HEK293 (cell line): Measurements from ENCODE around the gene PCDH1.

Source experiments
- KLF1 ChIP-seq: fragments of 450-650 bp; formaldehyde crosslinking; IDR thresholded peaks from 2 replicates; pipeline ENCODE4 v1.5.1; 2016; ENCODE audit warnings: missing biosample characterization, missing genetic modification characterization
- REST ChIP-seq: fragments of 450-650 bp; formaldehyde crosslinking; IDR thresholded peaks from 2 replicates; pipeline ENCODE4 v1.5.1; 2016; ENCODE audit warnings: missing biosample characterization, missing genetic modification characterization
- SALL2 ChIP-seq: fragments of 450-650 bp; formaldehyde crosslinking; IDR thresholded peaks from 2 replicates; pipeline ENCODE4 v1.5.0; 2017; ENCODE audit warnings: missing biosample characterization, mild to moderate bottlenecking, missing genetic modification characterization, borderline replicate concordance
- SETDB1 ChIP-seq: IDR thresholded peaks from one replicate; pipeline ENCODE4 v1.6.1; 2017; ENCODE audit warnings: mild to moderate bottlenecking, low read length, moderate library complexity, mixed read lengths; ENCODE audit not compliant: insufficient read length
- SP7 ChIP-seq: fragments of 450-650 bp; formaldehyde crosslinking; IDR thresholded peaks from 2 replicates; pipeline ENCODE4 v1.5.1; 2016; ENCODE audit warnings: missing biosample characterization, missing genetic modification characterization
- TSHZ1 ChIP-seq: fragments of 450-650 bp; formaldehyde crosslinking; IDR thresholded peaks from 2 replicates; pipeline ENCODE4 v1.5.1; 2016; ENCODE audit warnings: missing biosample characterization, missing genetic modification characterization, borderline replicate concordance
- ZNF10 ChIP-seq: fragments of 450-650 bp; formaldehyde crosslinking; IDR thresholded peaks from 2 replicates; pipeline ENCODE4 v1.5.1; 2017; ENCODE audit warnings: missing biosample characterization, missing genetic modification characterization
- ZNF132 ChIP-seq: fragments of 450-650 bp; formaldehyde crosslinking; IDR thresholded peaks from 2 replicates; pipeline ENCODE4 v1.5.1; 2017; ENCODE audit warnings: missing biosample characterization, missing genetic modification characterization, borderline replicate concordance
- ZNF138 ChIP-seq: fragments of 450-650 bp; formaldehyde crosslinking; IDR thresholded peaks from 2 replicates; pipeline ENCODE4 v1.5.1; 2016; ENCODE audit warnings: missing biosample characterization, missing genetic modification characterization, borderline replicate concordance
- ZNF2 ChIP-seq: fragments of 450-650 bp; formaldehyde crosslinking; IDR thresholded peaks from 2 replicates; pipeline ENCODE4 v1.5.1; 2016; ENCODE audit warnings: missing biosample characterization, missing genetic modification characterization
- ZNF214 ChIP-seq: fragments of 450-650 bp; formaldehyde crosslinking; IDR thresholded peaks from 2 replicates; pipeline ENCODE4 v1.5.1; 2017; ENCODE audit warnings: missing biosample characterization, mild to moderate bottlenecking, missing genetic modification characterization, borderline replicate concordance
- ZNF280D ChIP-seq: fragments of 450-650 bp; formaldehyde crosslinking; IDR thresholded peaks from 2 replicates; pipeline ENCODE4 v1.5.1; 2016; ENCODE audit warnings: missing biosample characterization, missing genetic modification characterization
- ZNF501 ChIP-seq: fragments of 450-650 bp; formaldehyde crosslinking; IDR thresholded peaks from 2 replicates; pipeline ENCODE4 v1.5.1; 2016; ENCODE audit warnings: missing biosample characterization, missing genetic modification characterization
- ZNF530 ChIP-seq: fragments of 450-650 bp; formaldehyde crosslinking; IDR thresholded peaks from 2 replicates; pipeline ENCODE4 v1.5.1; 2016; ENCODE audit warnings: low read depth, missing biosample characterization, missing genetic modification characterization
- ZNF558 ChIP-seq: fragments of 450-650 bp; formaldehyde crosslinking; IDR thresholded peaks from 2 replicates; pipeline ENCODE4 v1.5.1; 2016; ENCODE audit warnings: missing biosample characterization, missing genetic modification characterization
- ZNF585B ChIP-seq: fragments of 450-650 bp; formaldehyde crosslinking; IDR thresholded peaks from 2 replicates; pipeline ENCODE4 v1.5.1; 2016; ENCODE audit warnings: missing biosample characterization, missing genetic modification characterization
- ZNF610 ChIP-seq: fragments of 450-650 bp; formaldehyde crosslinking; IDR thresholded peaks from 2 replicates; pipeline ENCODE4 v1.5.1; 2016; ENCODE audit warnings: missing biosample characterization, missing genetic modification characterization, borderline replicate concordance
- ZNF670 ChIP-seq: fragments of 450-650 bp; formaldehyde crosslinking; IDR thresholded peaks from 2 replicates; pipeline ENCODE4 v1.5.1; 2016; ENCODE audit warnings: missing biosample characterization, missing genetic modification characterization, low read depth
- ZNF701 ChIP-seq: fragments of 450-650 bp; formaldehyde crosslinking; IDR thresholded peaks from 2 replicates; pipeline ENCODE4 v1.5.1; 2016; ENCODE audit warnings: missing biosample characterization, missing genetic modification characterization
- TF ChIP-seq, protein P1 (sequence below): fragments of 450-650 bp; formaldehyde crosslinking; IDR thresholded peaks from 2 replicates; pipeline ENCODE4 v1.5.1; 2017; ENCODE audit warnings: missing biosample characterization, missing genetic modification characterization
- TF ChIP-seq, protein P2 (sequence below): fragments of 450-650 bp; formaldehyde crosslinking; IDR thresholded peaks from 2 replicates; pipeline ENCODE4 v1.5.1; 2016; ENCODE audit warnings: missing biosample characterization, missing genetic modification characterization
- TF ChIP-seq, protein P3 (sequence below): IDR thresholded peaks from 2 replicates; pipeline ENCODE4 v1.6.1; 2011; ENCODE audit warnings: mild to moderate bottlenecking, low read depth, low read length, borderline replicate concordance

Gene PCDH1

DNA sequence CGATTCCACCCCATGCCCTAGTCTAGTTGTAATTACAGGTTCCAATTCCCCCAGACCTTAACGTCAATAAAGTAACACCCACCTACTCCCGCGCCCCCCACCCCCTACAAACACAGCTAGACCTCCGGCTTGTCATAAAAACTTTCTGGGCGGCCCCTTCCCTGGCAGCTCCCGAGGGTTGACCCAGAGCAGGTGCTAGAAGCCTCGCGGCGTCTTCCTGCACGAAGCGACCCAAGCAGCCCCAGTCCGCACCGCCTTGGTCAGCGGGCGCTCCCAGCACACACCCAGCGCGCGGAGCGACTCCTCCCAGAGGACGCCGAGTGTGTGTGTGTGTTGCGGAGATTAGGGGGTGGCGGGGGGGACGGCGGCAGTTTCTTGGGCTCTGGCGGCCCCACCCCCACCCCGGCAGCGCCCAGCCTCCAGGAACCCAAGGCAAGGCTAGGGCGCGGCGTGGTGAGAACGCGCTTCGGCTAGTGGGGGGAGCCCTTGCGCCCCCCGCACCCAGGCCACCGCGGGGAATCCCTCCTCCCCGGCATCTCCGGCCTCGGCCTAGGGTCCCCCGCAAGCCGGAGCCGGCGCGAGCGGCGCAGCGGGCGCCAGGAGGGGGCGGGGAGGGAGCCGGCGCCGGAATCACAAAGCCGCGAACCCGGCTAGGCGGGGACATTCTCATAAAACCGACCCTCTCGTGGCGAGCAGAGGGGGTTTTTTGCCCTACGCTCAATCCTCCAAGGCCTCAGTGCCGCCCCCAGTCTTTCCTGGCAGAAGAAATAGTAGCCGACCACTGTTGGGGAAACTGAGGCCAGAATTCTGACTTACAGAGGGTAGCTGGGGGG lies 2.2 kb downstream of the PCDH1 start (continued):
- TF ChIP-seq, protein P1, sequence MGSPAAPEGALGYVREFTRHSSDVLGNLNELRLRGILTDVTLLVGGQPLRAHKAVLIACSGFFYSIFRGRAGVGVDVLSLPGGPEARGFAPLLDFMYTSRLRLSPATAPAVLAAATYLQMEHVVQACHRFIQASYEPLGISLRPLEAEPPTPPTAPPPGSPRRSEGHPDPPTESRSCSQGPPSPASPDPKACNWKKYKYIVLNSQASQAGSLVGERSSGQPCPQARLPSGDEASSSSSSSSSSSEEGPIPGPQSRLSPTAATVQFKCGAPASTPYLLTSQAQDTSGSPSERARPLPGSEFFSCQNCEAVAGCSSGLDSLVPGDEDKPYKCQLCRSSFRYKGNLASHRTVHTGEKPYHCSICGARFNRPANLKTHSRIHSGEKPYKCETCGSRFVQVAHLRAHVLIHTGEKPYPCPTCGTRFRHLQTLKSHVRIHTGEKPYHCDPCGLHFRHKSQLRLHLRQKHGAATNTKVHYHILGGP (tag by site-specific recombination) = no peak
- TF ChIP-seq, protein P2, sequence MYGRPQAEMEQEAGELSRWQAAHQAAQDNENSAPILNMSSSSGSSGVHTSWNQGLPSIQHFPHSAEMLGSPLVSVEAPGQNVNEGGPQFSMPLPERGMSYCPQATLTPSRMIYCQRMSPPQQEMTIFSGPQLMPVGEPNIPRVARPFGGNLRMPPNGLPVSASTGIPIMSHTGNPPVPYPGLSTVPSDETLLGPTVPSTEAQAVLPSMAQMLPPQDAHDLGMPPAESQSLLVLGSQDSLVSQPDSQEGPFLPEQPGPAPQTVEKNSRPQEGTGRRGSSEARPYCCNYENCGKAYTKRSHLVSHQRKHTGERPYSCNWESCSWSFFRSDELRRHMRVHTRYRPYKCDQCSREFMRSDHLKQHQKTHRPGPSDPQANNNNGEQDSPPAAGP (tag by site-specific recombination) = peak; percentile 87
- no peak for TF ChIP-seq ZNF701 (tag by site-specific recombination)
- no peak for TF ChIP-seq SALL2
- TF ChIP-seq ZNF214 (tag by site-specific recombination) = no peak
- TF ChIP-seq ZNF132 (tag by site-specific recombination) = no peak
- no peak for TF ChIP-seq ZNF585B (tag by site-specific recombination)
- TF ChIP-seq TSHZ1 (tag by site-specific recombination) = no peak
- no peak for TF ChIP-seq ZNF2 (tag by site-specific recombination)
- 0 out of 2 replicates have a peak, but pooled peaks have one; percentile 14 for TF ChIP-seq REST (tag by site-specific recombination)
- TF ChIP-seq ZNF558 = no peak
- TF ChIP-seq SETDB1 = no peak
- peak; percentile 27 for TF ChIP-seq ZNF10
- TF ChIP-seq ZNF138 (tag by site-specific recombination) = no peak
- TF ChIP-seq SP7 (tag by site-specific recombination) = peak; percentile 85
- TF ChIP-seq ZNF501 (tag by site-specific recombination) = no peak
- TF ChIP-seq, protein P3, sequence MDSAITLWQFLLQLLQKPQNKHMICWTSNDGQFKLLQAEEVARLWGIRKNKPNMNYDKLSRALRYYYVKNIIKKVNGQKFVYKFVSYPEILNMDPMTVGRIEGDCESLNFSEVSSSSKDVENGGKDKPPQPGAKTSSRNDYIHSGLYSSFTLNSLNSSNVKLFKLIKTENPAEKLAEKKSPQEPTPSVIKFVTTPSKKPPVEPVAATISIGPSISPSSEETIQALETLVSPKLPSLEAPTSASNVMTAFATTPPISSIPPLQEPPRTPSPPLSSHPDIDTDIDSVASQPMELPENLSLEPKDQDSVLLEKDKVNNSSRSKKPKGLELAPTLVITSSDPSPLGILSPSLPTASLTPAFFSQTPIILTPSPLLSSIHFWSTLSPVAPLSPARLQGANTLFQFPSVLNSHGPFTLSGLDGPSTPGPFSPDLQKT = no peak
- peak; percentile 87 for TF ChIP-seq KLF1 (tag by site-specific recombination)
- TF ChIP-seq ZNF530 (tag by site-specific recombination) = no peak
- TF ChIP-seq ZNF670 (tag by site-specific recombination) = no peak
- peak; percentile 41; the same call in 1 of the 2 replicates for TF ChIP-seq ZNF610
- no peak for TF ChIP-seq ZNF280D (tag by site-specific recombination)
